GM12878 (cell line): ENCODE measurements around the gene AKT3. TPM values are rescaled to one million over a fixed set of nuclear protein-coding genes. Genes with fewer than 3 reads are reported as not detected.

ENCODE experiments used
- CUX1 ChIP-seq: IDR thresholded peaks from 2 replicates; pipeline ENCODE4 v1.6.1; 2012; ENCODE audit warnings: improper control_type of control experiment, low read depth, low read length; ENCODE audit not compliant: insufficient replicate concordance
- ESRRA ChIP-seq: IDR thresholded peaks from 2 replicates; pipeline ENCODE4 v1.6.1; 2012; ENCODE audit warnings: mild to moderate bottlenecking, low read length, improper control_type of control experiment
- HDAC2 ChIP-seq: fragments of 200-600 bp; sonication (generic); IDR thresholded peaks from 2 replicates; pipeline ENCODE4 v1.6.1; 2017
- IRF3 ChIP-seq: fragments of 450-650 bp; IDR thresholded peaks from 2 replicates; pipeline ENCODE4 v1.6.1; 2014; ENCODE audit warnings: mild to moderate bottlenecking
- KLF5 ChIP-seq: fragments of 450-650 bp; IDR thresholded peaks from 2 replicates; pipeline ENCODE4 v1.6.1; 2014; ENCODE audit warnings: mild to moderate bottlenecking; ENCODE audit not compliant: partially characterized antibody
- LARP7 ChIP-seq: fragments of 450-650 bp; IDR thresholded peaks from 2 replicates; pipeline ENCODE4 v1.6.1; 2017; ENCODE audit warnings: mild to moderate bottlenecking
- MYC ChIP-seq: IDR thresholded peaks from 2 replicates; pipeline ENCODE4 v1.6.1; 2011; ENCODE audit warnings: mild to moderate bottlenecking, low read length, moderate library complexity, inconsistent platforms; ENCODE audit not compliant: insufficient read depth, insufficient replicate concordance, insufficient read length, severe bottlenecking
- NFXL1 ChIP-seq: fragments of 450-650 bp; IDR thresholded peaks from 2 replicates; pipeline ENCODE4 v1.6.1; 2017; ENCODE audit warnings: antibody characterized with exemption, mild to moderate bottlenecking, borderline replicate concordance
- NFYA ChIP-seq: IDR thresholded peaks from 2 replicates; pipeline ENCODE4 v1.6.1; 2011; ENCODE audit warnings: low read depth, mild to moderate bottlenecking, low read length, improper control_type of control experiment, borderline replicate concordance
- NFYB ChIP-seq: IDR thresholded peaks from 2 replicates; pipeline ENCODE4 v1.6.1; 2011; ENCODE audit warnings: low read depth, mild to moderate bottlenecking, low read length, improper control_type of control experiment, moderate library complexity; ENCODE audit not compliant: insufficient read depth
- PKNOX1 ChIP-seq: fragments of 450-650 bp; IDR thresholded peaks from 2 replicates; pipeline ENCODE4 v1.6.1; 2016; ENCODE audit warnings: mild to moderate bottlenecking
- PML ChIP-seq: IDR thresholded peaks from 2 replicates; pipeline ENCODE4 v1.6.1; 2012; ENCODE audit warnings: low read length, inconsistent platforms
- RELA ChIP-seq: fragments of 450-650 bp; IDR thresholded peaks from 2 replicates; pipeline ENCODE4 v1.8.0; 2014; ENCODE audit warnings: borderline replicate concordance; ENCODE audit not compliant: partially characterized antibody
- SIN3A ChIP-seq: IDR thresholded peaks from 2 replicates; pipeline ENCODE4 v1.6.1; 2012; ENCODE audit warnings: low read depth, low read length, improper control_type of control experiment
- SREBF2 ChIP-seq: IDR thresholded peaks from 2 replicates; pipeline ENCODE4 v1.6.1; 2012; ENCODE audit warnings: mild to moderate bottlenecking, low read length
- SUZ12 ChIP-seq: fragments of 200-600 bp; sonication (generic); IDR thresholded peaks from one replicate; pipeline ENCODE4 v1.6.1; 2018; ENCODE audit warnings: antibody characterized with exemption, mild to moderate bottlenecking; ENCODE audit not compliant: unreplicated experiment
- TARDBP ChIP-seq: IDR thresholded peaks from 2 replicates; pipeline ENCODE4 v1.6.1; 2016; ENCODE audit warnings: borderline replicate concordance
- ZBTB40 ChIP-seq: fragments of 450-650 bp; IDR thresholded peaks from 2 replicates; pipeline ENCODE4 v1.6.1; 2016; ENCODE audit warnings: mild to moderate bottlenecking, moderate library complexity, borderline replicate concordance
- ZNF24 ChIP-seq: fragments of 450-650 bp; IDR thresholded peaks from 2 replicates; pipeline ENCODE4 v1.6.1; 2017; ENCODE audit warnings: antibody characterized with exemption, mild to moderate bottlenecking
- polyA plus RNA-seq, 11 experiments: library from polyadenylated mRNA; depleted of rRNA in 4 of 11; unstranded in 6 of 11; stranded (reverse) in 5 of 11; fragments of >200 nt; fragmentation: Nextera tagmentation in 4 of 11; fragmentation: Illumina TruSeq in 1 of 11; extraction: Ambion mirVana in 4 of 11; extraction: Trizol in 1 of 11; gene quantifications; 1 replicate in 1 of 11; 2 replicates in 10 of 11; pipeline versions ENCODE4 v1.2.1 to v1.2.3, GENCODE V29; 2011 to 2016; ENCODE audit warnings: inconsistent platforms in 2 of 11, missing spikeins in 2 of 11, low read depth in 1 of 11
- total RNA-seq, 4 experiments: library from RNA; depleted of rRNA in 3 of 4; stranded (reverse); fragments of >200 nt in 3 of 4; fragmentation: Illumina TruSeq in 1 of 4; extraction: Trizol in 1 of 4; gene quantifications; 2 replicates each; pipeline versions ENCODE4 v1.2.1 to v1.2.3, GENCODE V29; 2013 to 2021

The AKT3 gene
- total and polyA plus RNA-seq, 10 of the 15 experiments (the other 5 are each of a cell fraction or from before 2014, with no cell fraction given), result 0.03 to 0.56 (median 0.19) TPM

- TF ChIP-seq SREBF2 (no peak), NFXL1 (no peak), NFYA (no peak), ESRRA (no peak), LARP7 (no peak), TARDBP (no peak), RELA (no peak), KLF5 (no peak), NFYB (no peak), ZNF24 (0 out of 2 replicates have a peak, but pooled peaks have one; percentile 42), PML (peak; percentile 65; the same call in 1 of the 2 replicates), MYC (no peak), CUX1 (no peak), SIN3A (no peak), ZBTB40 (no peak), PKNOX1 (no peak), IRF3 (no peak), SUZ12 (no peak), HDAC2 (0 out of 2 replicates have a peak, but pooled peaks have one; percentile 58)
Observed at GRCh38 chr1:243727503-243728203, 122.4 kb downstream of the AKT3 start (continued).
